GM23338 (cell line): ENCODE data around the gene TRAF3IP3. TPM values are rescaled to one million over a fixed set of nuclear protein-coding genes. Genes with fewer than 3 reads are reported as not detected.

Experiments
- ATAC-seq: fragments of 200-7000 bp; cut with Tn5 transposase; 3 replicates; pipeline ENCODE4 v1.9.1; 2020
- DNase-seq: peaks from one replicate; pipeline ENCODE4 v3.0.0-alpha.2; 2015; ENCODE audit warnings: low spot score
- H2AFZ ChIP-seq: fragments of 200-600 bp; sonication (generic); 2 replicates; pipeline ENCODE4 v1.8.0; 2016; ENCODE audit warnings: antibody characterized with exemption, mild to moderate bottlenecking, moderate library complexity
- H3F3A ChIP-seq: fragments of 200-600 bp; sonication (generic); replicated peaks from 2 replicates; pipeline ENCODE4 v1.8.0; 2017; ENCODE audit warnings: antibody characterized with exemption, mixed run types, low read depth
- H3K27ac ChIP-seq: fragments of 200-600 bp; sonication (generic); 2 replicates; pipeline ENCODE4 v1.6.1; 2016; ENCODE audit warnings: low read depth
- H3K27me3 ChIP-seq: fragments of 200-600 bp; sonication (generic); 2 replicates; pipeline ENCODE4 v1.8.0; 2016; ENCODE audit warnings: mild to moderate bottlenecking, mixed run types, moderate library complexity; ENCODE audit not compliant: insufficient read depth
- H3K36me3 ChIP-seq: fragments of 200-600 bp; sonication (generic); 2 replicates; pipeline ENCODE4 v1.8.0; 2016; ENCODE audit warnings: mild to moderate bottlenecking; ENCODE audit not compliant: insufficient read depth
- H3K4me1 ChIP-seq: fragments of 200-600 bp; sonication (generic); 2 replicates; pipeline ENCODE4 v1.8.0; 2016; ENCODE audit warnings: mild to moderate bottlenecking, moderate library complexity; ENCODE audit not compliant: insufficient read depth
- H3K4me2 ChIP-seq: fragments of 200-600 bp; sonication (generic); 2 replicates; pipeline ENCODE4 v1.7.1; 2017; ENCODE audit warnings: mixed run types
- H3K4me3 ChIP-seq: fragments of 200-600 bp; sonication (generic); 2 replicates; pipeline ENCODE4 v1.6.1; 2016; ENCODE audit warnings: mixed run types
- H3K79me2 ChIP-seq: fragments of 200-600 bp; sonication (generic); replicated peaks from 2 replicates; pipeline ENCODE4 v1.8.0; 2017; ENCODE audit warnings: mild to moderate bottlenecking; ENCODE audit not compliant: insufficient read depth
- H3K9me2 ChIP-seq: fragments of 200-600 bp; sonication (generic); 2 replicates; pipeline ENCODE4 v1.8.0; 2017; ENCODE audit not compliant: insufficient read depth
- H4K20me1 ChIP-seq: fragments of 200-600 bp; sonication (generic); replicated peaks from 2 replicates; pipeline ENCODE4 v1.8.0; 2017; ENCODE audit warnings: mild to moderate bottlenecking; ENCODE audit not compliant: insufficient read depth
- H3K27ac Mint-ChIP-seq: 2 replicates; pipeline ENCODE4 v1.8.0; 2020; ENCODE audit warnings: inconsistent platforms, mild to moderate bottlenecking, moderate library complexity, mixed read lengths
- H3K27me3 Mint-ChIP-seq: 3 replicates; pipeline ENCODE4 v1.8.0; 2022; ENCODE audit warnings: low read depth, mild to moderate bottlenecking, moderate library complexity, mixed read lengths, inconsistent platforms; ENCODE audit not compliant: insufficient read depth, poor library complexity
- H3K36me3 Mint-ChIP-seq: 3 replicates; pipeline ENCODE4 v1.8.0; 2021; ENCODE audit warnings: low read depth, mild to moderate bottlenecking, inconsistent platforms, moderate library complexity, mixed read lengths
- H3K4me1 Mint-ChIP-seq: 3 replicates; pipeline ENCODE4 v1.8.0; 2020; ENCODE audit warnings: mild to moderate bottlenecking, inconsistent platforms, mixed read lengths
- H3K4me3 Mint-ChIP-seq: 3 replicates; pipeline ENCODE4 v1.8.0; 2021; ENCODE audit warnings: moderate library complexity, mild to moderate bottlenecking, inconsistent platforms, mixed read lengths
- H3K9me3 Mint-ChIP-seq: 3 replicates; pipeline ENCODE4 v1.8.0; 2020; ENCODE audit warnings: moderate library complexity, mild to moderate bottlenecking, inconsistent platforms, mixed read lengths
- CREB1 ChIP-seq: fragments of 250-450 bp; sonication (Bioruptor Pico); IDR thresholded peaks from 2 replicates; pipeline ENCODE4 v1.5.0; 2020; ENCODE audit warnings: low read depth, mild to moderate bottlenecking, moderate library complexity
- ETS1 ChIP-seq: IDR thresholded peaks from 2 replicates; pipeline ENCODE4 v1.6.1; 2016; ENCODE audit warnings: antibody characterized with exemption
- EZH2 ChIP-seq: fragments of 200-600 bp; sonication (generic); IDR thresholded peaks from one replicate; pipeline ENCODE4 v1.8.0; 2017; ENCODE audit warnings: antibody characterized with exemption, mild to moderate bottlenecking, low read depth; ENCODE audit not compliant: unreplicated experiment
- EZH2phosphoT487 ChIP-seq: fragments of 200-600 bp; sonication (generic); IDR thresholded peaks from one replicate; pipeline ENCODE4 v1.8.1; 2018; ENCODE audit warnings: antibody characterized with exemption; ENCODE audit not compliant: unreplicated experiment
- JUNB ChIP-seq: IDR thresholded peaks from one replicate; pipeline ENCODE4 v1.6.1; 2016; ENCODE audit warnings: antibody characterized with exemption; ENCODE audit not compliant: unreplicated experiment
- NANOG ChIP-seq: IDR thresholded peaks from 2 replicates; pipeline ENCODE4 v1.6.1; 2016; ENCODE audit warnings: antibody characterized with exemption, borderline replicate concordance
- POLR2AphosphoS5 ChIP-seq: IDR thresholded peaks from 2 replicates; pipeline ENCODE4 v1.6.1; 2016; ENCODE audit warnings: antibody characterized with exemption, low read depth
- STAT1 ChIP-seq: IDR thresholded peaks from one replicate; pipeline ENCODE4 v1.6.1; 2016; ENCODE audit warnings: antibody characterized with exemption; ENCODE audit not compliant: unreplicated experiment
- ZNF114 ChIP-seq: fragments of 250-450 bp; sonication (Bioruptor Pico); IDR thresholded peaks from 2 replicates; pipeline ENCODE4 v1.5.0; 2020; ENCODE audit warnings: mild to moderate bottlenecking, moderate library complexity
- ZNF331 ChIP-seq: fragments of 250-450 bp; sonication (Bioruptor Pico); IDR thresholded peaks from 2 replicates; pipeline ENCODE4 v1.5.0; 2020; ENCODE audit warnings: low read depth, mild to moderate bottlenecking, moderate library complexity
- polyA plus RNA-seq: library from polyadenylated mRNA; unstranded; fragments of >200 nt; fragmentation: Nextera tagmentation; extraction: Ambion mirVana; gene quantifications from 2 replicates; pipeline ENCODE4 v1.2.1, GENCODE V29; 2016
- total RNA-seq: library from RNA; depleted of rRNA; stranded (reverse); fragments of >200 nt; shearing (Covaris generic); gene quantifications from 2 replicates; pipeline ENCODE4 v1.2.3, GENCODE V29; 2014
- TF ChIP-seq, protein P1 (sequence below): IDR thresholded peaks from one replicate; pipeline ENCODE4 v1.6.1; 2018; ENCODE audit warnings: antibody characterized with exemption; ENCODE audit not compliant: unreplicated experiment
- TF ChIP-seq, protein P2 (sequence below): fragments of 250-450 bp; sonication (Bioruptor Pico); IDR thresholded peaks from 2 replicates; pipeline ENCODE4 v1.5.0; 2020; ENCODE audit warnings: mild to moderate bottlenecking, moderate library complexity
- TF ChIP-seq, protein P3 (sequence below), 2 experiments: fragments of 200-600 bp in 1 of 2; sonication (generic) in 1 of 2; conservative IDR thresholded peaks; 2 replicates each; pipeline versions ENCODE4 v1.5.1 to v1.6.1; 2016 to 2017; ENCODE audit warnings: antibody characterized with exemption in 2 of 2, low read depth in 2 of 2, mild to moderate bottlenecking in 2 of 2, moderate library complexity in 1 of 2

The TRAF3IP3 gene
- total and polyA plus RNA-seq, 2 experiments from 2014 or later = not detected

DNA sequence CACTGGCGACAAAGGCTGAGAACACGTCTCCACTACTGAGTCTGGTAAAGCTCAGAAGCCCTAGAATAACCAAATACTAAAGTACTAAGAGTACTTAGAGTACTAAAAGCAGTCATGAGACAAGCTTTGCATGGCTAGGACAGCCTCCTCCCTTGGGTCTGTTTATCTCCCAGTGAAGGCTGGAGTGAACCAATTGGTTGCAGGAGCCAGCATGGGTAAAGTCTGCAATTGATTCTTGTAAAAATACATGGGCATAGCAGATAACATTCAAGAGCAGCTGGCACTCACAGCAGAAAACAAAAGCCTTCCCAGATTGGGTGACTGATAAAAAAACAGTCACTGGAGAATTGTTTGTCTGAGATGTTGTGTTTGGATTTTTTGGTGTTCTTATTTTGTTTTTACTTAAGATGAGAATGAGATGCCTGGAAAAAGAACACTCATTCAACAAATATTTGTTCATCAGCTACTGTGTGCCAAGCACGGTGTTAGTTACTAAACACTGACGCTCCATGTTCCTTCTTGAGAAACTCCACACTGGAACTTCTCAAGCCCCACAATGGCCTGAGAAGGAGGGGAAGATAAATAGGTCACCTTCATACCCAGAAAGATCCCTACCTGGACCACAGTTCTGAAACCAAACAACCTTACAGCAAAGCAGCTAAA lies 46.4 kb downstream of the TRAF3IP3 start:
- Mint-ChIP-seq H3K36me3 (no peaks in the 10 kb centered on the region), H3K4me1 (peaks cover 18% of the 10 kb centered on the region), H3K4me3 (no peak overlapping the region), H3K27me3 (peaks cover 3% of the 10 kb centered on the region), H3K27ac (no peak overlapping the region), H3K9me3 (no peaks in the 10 kb centered on the region)
- TF ChIP-seq, protein P1, sequence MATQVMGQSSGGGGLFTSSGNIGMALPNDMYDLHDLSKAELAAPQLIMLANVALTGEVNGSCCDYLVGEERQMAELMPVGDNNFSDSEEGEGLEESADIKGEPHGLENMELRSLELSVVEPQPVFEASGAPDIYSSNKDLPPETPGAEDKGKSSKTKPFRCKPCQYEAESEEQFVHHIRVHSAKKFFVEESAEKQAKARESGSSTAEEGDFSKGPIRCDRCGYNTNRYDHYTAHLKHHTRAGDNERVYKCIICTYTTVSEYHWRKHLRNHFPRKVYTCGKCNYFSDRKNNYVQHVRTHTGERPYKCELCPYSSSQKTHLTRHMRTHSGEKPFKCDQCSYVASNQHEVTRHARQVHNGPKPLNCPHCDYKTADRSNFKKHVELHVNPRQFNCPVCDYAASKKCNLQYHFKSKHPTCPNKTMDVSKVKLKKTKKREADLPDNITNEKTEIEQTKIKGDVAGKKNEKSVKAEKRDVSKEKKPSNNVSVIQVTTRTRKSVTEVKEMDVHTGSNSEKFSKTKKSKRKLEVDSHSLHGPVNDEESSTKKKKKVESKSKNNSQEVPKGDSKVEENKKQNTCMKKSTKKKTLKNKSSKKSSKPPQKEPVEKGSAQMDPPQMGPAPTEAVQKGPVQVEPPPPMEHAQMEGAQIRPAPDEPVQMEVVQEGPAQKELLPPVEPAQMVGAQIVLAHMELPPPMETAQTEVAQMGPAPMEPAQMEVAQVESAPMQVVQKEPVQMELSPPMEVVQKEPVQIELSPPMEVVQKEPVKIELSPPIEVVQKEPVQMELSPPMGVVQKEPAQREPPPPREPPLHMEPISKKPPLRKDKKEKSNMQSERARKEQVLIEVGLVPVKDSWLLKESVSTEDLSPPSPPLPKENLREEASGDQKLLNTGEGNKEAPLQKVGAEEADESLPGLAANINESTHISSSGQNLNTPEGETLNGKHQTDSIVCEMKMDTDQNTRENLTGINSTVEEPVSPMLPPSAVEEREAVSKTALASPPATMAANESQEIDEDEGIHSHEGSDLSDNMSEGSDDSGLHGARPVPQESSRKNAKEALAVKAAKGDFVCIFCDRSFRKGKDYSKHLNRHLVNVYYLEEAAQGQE = no peak
- no peak for TF ChIP-seq CREB1 (CRISPR knock-in tag)
- no peak for TF ChIP-seq JUNB
- no peak for TF ChIP-seq ZNF114
- no peak for TF ChIP-seq STAT1
- TF ChIP-seq EZH2phosphoT487 = no peak
- TF ChIP-seq, protein P2, sequence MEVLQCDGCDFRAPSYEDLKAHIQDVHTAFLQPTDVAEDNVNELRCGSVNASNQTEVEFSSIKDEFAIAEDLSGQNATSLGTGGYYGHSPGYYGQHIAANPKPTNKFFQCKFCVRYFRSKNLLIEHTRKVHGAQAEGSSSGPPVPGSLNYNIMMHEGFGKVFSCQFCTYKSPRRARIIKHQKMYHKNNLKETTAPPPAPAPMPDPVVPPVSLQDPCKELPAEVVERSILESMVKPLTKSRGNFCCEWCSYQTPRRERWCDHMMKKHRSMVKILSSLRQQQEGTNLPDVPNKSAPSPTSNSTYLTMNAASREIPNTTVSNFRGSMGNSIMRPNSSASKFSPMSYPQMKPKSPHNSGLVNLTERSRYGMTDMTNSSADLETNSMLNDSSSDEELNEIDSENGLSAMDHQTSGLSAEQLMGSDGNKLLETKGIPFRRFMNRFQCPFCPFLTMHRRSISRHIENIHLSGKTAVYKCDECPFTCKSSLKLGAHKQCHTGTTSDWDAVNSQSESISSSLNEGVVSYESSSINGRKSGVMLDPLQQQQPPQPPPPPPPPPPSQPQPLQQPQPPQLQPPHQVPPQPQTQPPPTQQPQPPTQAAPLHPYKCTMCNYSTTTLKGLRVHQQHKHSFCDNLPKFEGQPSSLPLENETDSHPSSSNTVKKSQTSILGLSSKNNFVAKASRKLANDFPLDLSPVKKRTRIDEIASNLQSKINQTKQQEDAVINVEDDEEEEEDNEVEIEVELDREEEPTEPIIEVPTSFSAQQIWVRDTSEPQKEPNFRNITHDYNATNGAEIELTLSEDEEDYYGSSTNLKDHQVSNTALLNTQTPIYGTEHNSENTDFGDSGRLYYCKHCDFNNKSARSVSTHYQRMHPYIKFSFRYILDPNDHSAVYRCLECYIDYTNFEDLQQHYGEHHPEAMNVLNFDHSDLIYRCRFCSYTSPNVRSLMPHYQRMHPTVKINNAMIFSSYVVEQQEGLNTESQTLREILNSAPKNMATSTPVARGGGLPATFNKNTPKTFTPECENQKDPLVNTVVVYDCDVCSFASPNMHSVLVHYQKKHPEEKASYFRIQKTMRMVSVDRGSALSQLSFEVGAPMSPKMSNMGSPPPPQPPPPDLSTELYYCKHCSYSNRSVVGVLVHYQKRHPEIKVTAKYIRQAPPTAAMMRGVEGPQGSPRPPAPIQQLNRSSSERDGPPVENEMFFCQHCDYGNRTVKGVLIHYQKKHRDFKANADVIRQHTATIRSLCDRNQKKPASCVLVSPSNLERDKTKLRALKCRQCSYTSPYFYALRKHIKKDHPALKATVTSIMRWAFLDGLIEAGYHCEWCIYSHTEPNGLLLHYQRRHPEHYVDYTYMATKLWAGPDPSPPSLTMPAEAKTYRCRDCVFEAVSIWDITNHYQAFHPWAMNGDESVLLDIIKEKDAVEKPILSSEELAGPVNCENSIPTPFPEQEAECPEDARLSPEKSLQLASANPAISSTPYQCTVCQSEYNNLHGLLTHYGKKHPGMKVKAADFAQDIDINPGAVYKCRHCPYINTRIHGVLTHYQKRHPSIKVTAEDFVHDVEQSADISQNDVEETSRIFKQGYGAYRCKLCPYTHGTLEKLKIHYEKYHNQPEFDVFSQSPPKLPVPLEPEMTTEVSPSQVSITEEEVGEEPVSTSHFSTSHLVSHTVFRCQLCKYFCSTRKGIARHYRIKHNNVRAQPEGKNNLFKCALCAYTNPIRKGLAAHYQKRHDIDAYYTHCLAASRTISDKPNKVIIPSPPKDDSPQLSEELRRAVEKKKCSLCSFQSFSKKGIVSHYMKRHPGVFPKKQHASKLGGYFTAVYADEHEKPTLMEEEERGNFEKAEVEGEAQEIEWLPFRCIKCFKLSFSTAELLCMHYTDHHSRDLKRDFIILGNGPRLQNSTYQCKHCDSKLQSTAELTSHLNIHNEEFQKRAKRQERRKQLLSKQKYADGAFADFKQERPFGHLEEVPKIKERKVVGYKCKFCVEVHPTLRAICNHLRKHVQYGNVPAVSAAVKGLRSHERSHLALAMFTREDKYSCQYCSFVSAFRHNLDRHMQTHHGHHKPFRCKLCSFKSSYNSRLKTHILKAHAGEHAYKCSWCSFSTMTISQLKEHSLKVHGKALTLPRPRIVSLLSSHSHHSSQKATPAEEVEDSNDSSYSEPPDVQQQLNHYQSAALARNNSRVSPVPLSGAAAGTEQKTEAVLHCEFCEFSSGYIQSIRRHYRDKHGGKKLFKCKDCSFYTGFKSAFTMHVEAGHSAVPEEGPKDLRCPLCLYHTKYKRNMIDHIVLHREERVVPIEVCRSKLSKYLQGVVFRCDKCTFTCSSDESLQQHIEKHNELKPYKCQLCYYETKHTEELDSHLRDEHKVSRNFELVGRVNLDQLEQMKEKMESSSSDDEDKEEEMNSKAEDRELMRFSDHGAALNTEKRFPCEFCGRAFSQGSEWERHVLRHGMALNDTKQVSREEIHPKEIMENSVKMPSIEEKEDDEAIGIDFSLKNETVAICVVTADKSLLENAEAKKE = no peak
- TF ChIP-seq EZH2 = no peak
- TF ChIP-seq, protein P3, sequence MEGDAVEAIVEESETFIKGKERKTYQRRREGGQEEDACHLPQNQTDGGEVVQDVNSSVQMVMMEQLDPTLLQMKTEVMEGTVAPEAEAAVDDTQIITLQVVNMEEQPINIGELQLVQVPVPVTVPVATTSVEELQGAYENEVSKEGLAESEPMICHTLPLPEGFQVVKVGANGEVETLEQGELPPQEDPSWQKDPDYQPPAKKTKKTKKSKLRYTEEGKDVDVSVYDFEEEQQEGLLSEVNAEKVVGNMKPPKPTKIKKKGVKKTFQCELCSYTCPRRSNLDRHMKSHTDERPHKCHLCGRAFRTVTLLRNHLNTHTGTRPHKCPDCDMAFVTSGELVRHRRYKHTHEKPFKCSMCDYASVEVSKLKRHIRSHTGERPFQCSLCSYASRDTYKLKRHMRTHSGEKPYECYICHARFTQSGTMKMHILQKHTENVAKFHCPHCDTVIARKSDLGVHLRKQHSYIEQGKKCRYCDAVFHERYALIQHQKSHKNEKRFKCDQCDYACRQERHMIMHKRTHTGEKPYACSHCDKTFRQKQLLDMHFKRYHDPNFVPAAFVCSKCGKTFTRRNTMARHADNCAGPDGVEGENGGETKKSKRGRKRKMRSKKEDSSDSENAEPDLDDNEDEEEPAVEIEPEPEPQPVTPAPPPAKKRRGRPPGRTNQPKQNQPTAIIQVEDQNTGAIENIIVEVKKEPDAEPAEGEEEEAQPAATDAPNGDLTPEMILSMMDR (conservative IDR thresholded peaks at IDR 0.05; ENCODE audit: low read depth in 2 of 2) = no peak
- TF ChIP-seq NANOG = no peak
- TF ChIP-seq POLR2AphosphoS5 = no peak
- no peak for TF ChIP-seq ZNF331 (CRISPR knock-in tag)
- no peak for TF ChIP-seq ETS1
- no peak for DNase-seq
- no peaks in the 10 kb centered on the region; the same call in none of the 2 replicates for H4K20me1 ChIP-seq
- no peak for ATAC-seq
- H3K27me3 ChIP-seq = no peaks in the 10 kb centered on the region
- H3F3A ChIP-seq = no peaks in the 10 kb centered on the region
- H2AFZ ChIP-seq = no peak overlapping the region
- H3K79me2 ChIP-seq = peaks cover 11% of the 10 kb centered on the region
- no peak overlapping the region for H3K27ac ChIP-seq
- no peak overlapping the region for H3K4me3 ChIP-seq
- H3K36me3 ChIP-seq = no peaks in the 10 kb centered on the region
- H3K4me1 ChIP-seq = peaks cover 9% of the 10 kb centered on the region
- H3K4me2 ChIP-seq = no peak overlapping the region
- no peaks in the 10 kb centered on the region for H3K9me2 ChIP-seq
